Kidney capillary endothelial cell (primary cell): ENCODE measurements around the gene STK17A.
A peak's percentile ranks its signal among the peaks of the same experiment; 100 is the strongest.

ENCODE experiments used
- DNase-seq: peaks from one replicate; pipeline ENCODE4 v3.0.0-alpha.2; 2018; ENCODE audit warnings: low spot score

The STK17A gene

DNA sequence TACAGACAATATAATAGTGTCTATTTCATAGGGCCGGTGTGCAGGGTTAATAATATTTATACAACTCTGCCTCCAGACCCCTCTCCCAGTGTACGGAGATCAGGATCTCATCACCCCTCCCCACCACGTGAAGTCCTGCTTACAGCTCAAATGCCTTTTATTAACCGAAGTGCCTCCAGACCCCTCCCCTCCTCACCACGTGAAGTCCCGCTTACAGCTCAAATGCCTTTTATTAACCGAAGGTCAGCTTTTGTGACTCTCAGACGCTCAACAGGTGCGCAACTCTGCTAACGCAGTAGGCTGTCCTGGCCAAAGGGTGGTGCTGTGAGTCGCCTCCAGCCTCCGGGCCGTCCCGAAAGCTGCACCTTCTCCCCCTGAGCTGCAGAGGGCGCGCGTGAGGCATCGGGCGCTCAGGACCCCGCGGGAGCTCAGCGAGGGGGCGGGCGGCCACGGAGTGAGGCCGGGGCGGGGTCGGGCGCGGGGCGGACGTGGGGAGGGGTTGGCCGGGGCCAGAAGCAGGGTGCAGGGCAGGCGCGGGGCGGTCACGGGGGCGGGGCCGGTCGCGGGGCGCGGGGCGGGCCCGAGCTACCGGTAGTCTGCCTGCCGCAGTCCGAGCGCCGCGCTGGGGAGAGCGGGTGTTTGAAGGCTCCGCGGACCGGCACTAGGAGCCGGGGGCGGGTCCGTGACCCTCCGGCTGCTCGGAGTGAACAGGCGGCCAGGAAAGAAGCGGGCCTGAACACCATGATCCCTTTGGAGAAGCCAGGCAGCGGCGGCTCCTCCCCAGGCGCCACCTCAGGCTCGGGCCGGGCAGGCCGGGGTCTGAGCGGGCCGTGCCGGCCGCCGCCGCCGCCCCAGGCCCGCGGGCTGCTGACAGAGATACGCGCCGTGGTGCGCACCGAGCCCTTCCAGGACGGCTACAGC lies at the start of gene STK17A:
TSS of gene STK17A (plus strand) at position 606 of the 921 bp plus-strand sequence. CDS start at position 742, 136 bp downstream.
- peak; percentile 90 for DNase-seq

DNA sequence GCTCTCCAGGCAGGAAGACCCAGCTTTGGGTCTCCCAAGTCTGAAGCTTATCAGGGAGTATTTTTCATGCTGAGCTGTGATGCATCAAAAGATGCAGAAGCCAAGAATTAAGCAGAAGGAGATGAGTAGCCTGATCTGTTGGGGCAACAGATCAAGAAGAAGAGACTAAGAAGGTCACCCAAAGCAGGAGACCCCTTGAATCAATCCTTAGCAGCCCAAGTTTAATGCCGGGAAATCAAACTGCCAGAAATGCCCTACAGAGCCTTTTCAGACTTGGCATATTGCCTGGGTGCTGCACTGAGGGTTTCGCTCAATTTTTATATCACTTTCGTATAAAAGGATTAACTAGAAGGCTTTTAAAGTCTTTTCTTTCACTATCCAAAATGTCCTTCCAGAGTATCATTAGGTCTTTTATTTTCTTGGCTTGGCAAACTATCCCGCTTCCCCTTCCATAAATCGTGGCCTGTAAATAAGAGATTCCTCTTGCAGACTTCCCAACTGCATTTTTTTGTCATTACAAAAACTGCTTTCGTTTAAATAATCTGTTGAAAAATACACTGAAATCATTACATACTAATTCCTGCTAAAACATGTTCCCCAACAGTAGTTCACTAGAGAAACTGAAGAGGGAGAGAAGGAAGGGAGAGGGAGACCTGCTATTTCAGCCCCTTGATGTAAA lies 49.0 kb upstream of the STK17A start:
- no peak for DNase-seq

DNA sequence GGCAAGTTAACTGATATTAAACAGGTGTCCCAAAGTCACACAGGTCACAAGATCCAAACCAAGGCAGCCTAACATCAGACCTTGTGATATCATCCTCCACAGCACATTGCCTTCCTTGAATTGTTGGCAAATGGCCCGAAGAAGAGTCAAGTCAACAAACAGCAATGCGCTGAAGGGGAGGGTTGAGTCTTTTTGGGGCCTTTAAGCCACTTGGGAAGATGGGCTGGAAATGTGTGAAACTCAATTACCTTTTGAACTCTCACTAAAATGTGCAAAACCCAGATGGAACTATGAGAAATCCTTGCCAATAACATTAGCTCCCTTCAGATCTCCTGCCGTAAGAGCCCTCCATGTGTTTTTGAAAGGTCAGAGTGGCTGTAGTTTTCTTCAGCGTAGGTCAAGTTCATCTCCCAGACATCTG lies 47.9 kb upstream of the STK17A start:
- no peak for DNase-seq

DNA sequence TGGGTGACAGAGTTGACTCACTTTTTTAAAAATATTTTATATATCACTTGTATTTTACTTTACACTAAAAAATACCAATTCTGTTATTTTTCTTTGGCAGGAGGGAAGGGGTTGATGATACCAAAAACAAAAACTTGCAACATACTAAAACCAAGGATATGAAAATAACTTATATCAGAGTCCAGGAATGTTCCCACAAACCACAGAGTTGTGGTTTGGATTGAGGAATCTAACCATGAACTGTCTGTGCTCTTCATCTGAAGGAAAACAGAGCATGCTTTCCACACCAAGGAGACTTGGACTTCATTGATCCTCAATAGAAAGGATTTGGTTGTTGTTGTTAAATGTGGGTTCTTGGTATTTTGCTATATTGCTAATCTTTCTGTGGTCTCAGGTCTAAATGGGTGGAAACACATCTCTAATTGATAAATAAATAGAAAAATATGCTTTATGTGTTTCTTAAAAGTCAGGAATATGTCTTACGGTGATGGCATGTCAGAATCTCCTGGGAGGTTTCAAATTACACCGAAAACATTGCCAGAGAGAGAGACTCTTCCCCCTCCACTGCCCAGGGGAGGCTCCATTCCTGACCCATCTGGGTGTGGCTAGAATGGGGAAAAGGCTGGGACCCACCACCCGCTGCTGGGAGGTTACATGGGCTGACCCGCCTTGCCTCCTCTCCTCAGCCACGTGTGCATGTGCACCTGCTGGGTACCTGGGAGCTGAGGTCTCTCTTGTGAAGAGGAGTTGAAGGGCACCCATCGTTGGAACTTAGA lies 46.9 kb upstream of the STK17A start:
- DNase-seq, result no peak

DNA sequence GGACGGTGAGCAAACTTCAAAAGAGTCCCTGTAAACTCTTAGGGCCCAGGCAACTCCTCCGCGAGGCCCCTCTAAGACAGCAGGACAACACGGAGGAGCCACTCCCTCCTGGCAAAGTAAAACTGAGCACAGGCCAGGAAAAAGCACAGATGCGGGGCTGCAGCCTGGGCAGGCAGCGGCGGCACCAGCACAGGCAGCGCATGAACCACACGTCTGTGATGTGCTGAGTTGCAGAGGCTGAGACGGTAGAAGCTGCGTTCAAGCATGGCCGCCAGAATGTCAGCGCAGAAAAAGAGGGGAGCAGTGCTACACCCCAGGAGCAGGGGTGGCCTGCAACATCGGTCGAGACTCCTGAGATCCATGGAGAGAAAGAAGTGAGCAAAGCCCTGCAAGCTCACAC lies 46.1 kb upstream of the STK17A start:
- no peak for DNase-seq

DNA sequence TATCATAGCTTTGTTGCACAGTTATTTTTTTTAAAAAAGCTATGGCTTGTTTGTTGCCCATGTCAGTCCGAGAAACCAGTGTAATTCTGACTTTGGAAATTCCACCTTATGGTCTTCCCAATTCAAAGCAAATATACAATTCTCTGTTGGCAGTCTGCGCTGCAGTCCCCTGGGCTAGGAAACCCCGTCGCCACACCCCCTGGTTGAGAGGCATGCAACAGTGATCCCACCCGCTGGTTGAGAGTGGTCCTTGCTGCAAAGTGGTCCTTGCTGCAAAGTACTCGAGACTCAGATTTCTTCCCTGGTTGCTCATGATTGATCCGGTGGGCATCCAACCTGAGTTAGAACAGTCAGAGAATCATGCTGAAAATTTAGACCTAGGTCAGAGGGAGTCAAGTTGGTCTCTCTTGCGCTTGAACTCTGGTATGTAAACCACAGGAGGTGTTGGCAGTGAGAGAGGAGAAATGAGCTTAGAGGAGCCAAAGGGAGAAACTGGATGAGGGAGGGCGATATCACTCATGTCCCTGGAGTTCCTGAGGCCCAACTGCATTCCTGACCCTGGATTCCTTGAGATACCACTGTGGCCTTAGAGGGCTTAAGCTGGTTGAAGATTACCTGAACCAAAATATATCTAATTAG lies 45.0 kb upstream of the STK17A start:
- DNase-seq, result no peak

DNA sequence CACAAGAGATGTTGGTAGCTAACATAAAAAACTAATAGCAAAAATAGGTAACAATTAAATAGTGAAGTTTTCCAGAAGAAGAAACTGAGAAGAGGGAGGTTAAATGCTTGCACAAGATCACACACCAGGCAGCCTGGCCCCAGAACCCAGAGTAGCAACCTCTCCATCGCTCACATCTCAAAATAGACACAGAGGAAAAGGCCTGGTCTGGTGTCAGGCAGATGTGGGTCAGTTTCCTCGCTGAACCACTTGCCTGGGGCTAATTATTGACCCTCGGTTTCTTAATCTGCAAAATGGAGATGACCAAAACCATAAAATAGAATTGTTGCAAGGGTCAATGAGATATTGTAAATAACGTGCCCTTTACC lies 44.5 kb upstream of the STK17A start:
- DNase-seq, result no peak

DNA sequence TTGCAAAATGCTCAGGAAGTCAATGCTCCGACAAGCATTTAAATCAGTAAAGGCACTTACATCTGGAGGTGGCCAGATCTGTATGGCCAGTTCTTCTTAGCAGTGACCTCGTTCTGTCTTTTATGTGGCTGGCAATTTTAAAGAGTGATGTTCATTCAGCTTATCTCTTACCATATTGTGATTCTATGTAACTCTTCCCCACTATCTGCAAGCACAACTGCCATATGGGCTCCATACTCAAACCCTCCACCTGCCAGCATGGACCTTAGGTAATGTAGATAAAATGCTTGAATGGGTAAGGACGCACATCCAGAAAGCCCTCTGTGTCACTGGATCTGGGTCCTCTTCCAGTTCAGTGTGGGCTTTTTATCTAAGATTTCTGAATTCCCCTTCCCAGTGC lies 42.4 kb upstream of the STK17A start:
- DNase-seq, result no peak

DNA sequence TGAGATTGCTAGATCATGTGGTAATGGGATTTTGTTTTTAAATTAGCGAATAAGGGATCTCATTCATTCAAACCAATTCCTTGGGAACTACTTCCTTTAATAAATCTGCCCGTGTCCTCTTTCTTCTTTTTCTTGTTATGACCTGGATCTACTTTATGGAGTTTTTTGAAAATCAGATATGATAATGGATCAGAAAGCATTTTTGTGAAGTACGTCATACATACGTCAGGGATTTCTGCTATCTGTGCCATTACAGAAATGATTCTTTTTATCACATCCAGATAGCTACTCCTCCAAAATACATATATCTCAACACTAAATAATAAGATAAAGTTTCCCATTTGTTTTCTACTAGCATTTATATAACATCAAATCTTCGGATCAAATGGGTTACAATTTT lies 40.2 kb upstream of the STK17A start:
- no peak for DNase-seq

DNA sequence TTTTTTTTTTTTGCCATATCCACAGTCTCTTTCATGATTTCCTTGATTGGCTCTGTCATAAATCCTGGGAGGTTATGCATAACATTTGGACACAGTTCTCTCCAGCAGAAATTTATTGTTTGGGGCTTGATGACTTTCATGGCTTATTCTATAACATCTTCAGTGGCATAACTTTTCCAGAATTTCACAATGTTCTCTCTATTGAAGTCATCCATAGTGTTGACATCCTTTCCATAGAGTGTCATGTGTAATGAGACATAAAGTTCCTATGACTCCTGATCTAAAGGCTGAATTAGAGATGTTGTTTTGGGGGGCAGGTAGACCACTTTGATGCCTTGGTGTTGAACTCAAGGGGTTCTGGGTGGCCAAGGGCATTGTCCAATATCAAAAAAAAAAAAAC lies 36.7 kb upstream of the STK17A start:
- no peak for DNase-seq

DNA sequence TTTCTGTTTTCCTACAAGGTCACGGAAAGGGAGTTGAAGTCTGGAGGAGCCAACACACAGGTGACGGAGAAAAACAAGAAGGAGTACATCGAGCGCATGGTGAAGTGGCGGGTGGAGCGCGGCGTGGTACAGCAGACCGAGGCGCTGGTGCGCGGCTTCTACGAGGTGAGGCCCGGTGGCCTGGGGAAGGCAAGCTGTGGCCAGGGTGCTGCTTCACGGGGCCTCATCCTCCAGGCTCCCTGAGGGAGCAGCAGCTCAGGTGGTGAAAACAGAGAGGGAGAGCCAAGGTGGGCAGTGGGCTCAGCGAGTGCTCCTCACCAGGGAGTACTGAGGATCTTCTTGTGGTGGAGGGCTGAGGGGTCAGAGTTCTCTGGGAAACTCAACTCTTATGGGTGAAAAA lies 32.5 kb upstream of the STK17A start:
- no peak for DNase-seq

DNA sequence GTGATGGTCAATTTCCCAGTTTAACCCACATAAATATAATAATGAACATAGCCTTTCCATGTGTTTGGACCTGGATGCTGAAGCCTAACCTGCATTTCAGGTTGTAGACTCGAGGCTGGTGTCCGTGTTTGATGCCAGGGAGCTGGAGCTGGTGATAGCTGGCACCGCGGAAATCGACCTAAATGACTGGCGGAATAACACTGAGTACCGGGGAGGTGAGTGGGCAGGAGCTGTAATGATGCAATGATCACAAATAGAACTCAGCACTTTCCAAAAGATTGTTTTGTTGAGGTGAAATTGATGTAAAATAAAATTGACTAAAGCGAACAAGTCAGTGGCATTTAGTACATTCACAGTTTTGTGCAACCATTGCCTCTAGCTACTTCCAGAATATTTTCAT lies 30.8 kb upstream of the STK17A start:
- DNase-seq, result no peak

DNA sequence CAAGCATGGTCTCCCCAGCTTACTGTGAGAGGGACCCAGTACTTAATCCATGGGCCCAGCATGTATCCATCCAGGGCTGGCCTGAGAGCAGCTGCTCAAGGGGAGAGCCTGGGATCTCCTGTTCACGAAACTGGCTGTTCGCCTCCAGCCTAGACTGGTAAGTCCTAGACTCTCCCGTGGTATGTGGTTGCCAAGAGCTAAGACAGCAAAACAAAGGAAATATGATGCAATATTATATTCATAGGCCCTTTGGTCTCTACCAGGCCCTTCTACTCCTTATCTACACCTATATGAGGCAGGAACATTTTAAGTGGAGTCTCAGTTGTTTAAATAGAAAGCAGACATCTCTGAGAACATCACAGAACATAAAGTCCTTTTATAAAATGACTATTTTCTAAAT lies 28.9 kb upstream of the STK17A start:
- no peak for DNase-seq

DNA sequence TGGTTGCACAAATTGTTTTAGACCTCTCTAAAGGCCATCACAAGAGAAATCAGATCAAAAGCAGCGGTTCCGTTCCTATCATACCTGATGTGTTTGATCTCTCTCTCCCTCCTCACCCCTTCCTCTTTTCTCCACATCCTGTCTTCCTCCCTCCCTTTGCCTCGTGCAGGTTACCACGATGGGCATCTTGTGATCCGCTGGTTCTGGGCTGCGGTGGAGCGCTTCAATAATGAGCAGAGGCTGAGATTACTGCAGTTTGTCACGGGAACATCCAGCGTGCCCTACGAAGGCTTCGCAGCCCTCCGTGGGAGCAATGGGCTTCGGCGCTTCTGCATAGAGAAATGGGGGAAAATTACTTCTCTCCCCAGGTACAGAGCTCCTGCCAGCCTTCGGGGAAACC lies 28.5 kb upstream of the STK17A start:
- no peak for DNase-seq

DNA sequence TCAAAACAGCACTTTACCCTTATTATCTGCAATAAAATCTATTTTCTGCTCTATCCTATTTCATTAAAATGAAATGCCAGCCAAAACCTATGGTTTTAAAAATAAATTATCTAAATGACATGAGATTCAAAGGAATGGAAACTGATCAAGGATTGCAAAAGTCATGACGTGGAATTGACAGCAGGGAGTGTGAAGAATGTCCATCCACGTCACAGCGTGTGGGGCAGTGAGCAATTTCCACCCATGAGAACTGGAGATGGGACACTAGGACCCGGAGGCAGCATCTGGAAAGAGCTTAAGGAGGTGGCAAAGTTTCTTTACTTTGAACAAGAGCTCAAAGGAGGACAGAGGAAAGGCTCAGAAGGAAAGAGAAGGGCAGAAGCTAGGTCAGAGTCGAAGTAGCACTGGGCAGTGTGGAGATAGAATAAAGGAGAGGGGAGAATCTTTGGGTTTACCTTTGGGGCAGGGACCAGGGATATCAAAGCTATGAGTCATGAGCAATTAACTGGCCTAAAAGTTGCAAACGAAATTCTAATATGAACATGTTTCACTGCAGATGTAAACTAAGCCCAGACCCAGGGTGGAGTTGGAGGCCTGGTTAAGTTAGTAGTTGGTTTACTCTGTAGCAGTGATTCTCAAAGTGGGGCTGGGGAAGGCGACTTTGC lies 24.9 kb upstream of the STK17A start:
- no peak for DNase-seq

DNA sequence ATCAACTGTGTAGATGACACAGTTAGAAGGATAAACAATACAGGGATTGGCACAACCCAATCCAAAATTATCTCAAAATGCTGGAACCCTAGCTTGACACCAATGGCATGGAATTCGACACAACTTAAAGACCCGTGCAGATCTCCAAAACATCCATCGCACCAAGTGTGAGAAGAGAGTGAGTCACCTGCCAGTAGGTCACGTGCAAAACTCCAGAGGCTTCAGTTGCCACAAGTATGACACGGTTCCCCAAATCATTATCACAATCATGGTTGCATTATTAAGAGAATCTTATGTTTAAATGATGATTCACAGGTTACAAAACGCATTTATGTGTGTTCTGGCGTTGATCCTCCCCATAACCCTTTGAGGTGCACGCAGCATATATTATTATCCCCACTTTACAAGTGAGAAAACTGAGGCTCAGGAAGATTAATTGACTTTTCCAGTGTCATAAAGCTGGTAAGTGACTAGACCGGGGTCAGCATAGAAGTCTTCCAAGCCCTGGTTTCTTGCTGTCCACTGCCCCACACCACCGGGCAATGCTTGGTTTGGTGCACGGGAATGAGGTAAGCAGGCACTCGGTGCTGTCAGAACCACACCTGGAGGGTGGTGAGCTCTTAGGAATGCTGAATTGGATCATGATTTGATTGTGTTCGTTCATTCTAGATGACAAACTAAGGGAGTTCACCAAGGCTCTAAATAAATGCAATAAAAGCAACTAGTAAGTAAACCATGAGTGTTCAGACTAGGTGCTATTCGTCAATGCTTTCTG lies 23.6 kb upstream of the STK17A start:
- no peak for DNase-seq

DNA sequence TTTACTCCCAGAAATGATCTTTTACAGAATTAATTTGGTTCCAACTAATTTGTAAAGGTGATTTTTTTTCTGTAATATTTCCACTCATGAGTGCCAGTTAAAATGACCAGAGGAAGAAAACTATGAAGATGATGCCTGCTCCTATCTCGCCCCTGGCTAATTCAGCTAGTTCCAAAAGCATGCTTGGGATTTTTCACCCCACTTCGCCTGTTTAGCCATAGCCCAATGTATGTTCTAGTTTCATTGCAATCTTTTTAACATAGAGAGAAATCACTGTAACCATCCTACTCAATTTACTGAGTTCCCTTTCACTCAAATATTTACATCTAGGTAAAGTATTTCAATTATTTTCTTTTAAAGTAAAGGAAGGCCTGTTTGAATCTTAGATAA lies 23.0 kb upstream of the STK17A start:
- no peak for DNase-seq

DNA sequence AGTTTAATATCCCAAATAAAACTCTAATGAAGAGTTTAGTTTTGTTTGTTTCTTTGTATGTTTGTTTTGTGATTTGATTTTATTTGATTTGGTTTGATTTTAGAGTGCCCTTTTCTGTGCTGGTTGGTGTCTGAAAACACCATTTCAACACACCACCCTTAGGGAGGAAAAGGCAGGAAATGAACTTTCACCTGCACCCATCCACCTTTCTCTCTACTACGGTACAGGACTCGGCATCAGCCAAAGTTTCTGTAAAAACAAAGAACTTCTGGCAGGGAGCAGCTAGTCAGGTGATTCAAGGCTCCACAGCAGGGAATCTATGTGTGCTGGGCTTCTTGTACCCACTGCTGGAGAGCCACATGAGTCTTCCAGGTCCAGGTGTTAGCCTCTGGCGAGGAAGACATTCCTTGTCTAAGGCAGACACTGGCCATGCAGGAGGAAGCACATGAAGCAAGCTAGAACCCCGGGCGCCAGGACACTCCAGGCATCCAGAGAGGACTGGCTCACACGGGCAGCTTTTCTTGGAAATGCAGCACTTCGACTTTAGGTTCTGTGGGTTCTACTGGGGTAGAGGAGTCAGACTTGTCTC lies 22.1 kb upstream of the STK17A start:
- DNase-seq, result no peak

DNA sequence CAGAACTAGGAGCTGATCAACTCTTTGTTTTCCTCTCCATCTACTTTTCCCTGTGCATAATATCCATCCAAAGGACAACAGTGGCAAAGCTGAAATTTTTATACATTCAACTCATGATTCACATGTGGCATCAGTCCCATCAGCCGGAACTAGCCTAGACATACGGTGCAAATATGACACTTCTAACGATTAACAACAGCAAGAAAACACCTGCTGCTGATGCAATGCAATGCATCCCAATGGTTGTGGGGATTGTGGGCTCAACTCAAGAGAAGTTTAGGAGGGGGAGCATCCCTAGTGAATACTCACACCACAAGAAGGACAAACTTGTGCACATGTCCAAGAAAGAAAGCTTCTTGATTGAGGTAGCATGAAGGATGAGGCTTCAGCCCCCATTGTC lies 20.5 kb upstream of the STK17A start:
- DNase-seq, result no peak

DNA sequence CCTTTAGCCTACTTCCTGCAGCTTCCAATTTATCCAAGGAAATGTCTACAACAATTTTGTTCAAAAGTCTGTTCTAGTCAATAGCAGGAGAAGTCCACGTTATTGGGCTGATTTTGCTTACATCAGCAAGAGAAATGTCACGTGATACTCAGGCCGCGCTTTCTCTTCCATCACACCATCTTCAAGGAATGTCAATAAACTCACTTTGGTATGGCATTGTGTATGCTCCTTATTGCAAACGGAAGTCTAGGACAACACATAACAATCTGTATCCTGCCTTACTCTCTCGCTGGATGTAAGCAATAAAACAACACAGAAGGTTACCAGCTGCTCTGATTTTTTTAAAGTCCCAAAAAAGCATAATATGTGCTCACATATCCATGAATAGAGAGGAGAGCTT lies 17.1 kb upstream of the STK17A start:
- peak; percentile 77 for DNase-seq

DNA sequence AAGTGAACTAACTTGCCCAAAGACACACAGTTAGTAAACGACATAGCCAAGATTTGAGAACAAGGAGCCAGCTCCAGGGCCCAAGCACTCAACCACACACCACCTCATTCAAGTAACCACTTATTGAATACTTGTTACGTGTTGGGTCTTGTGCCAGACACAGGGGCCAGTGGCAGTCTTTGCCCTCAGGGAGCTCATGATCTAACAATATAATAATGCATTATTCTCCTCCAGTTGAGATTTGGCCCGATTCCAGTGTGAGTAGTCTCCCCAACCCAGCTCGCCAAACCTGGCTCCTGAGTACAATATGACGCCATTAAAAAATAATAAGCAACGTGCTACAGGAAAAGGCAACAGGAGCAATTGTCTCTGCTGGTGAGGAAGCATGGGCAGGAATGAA lies 14.4 kb upstream of the STK17A start:
- peak; percentile 50 for DNase-seq
